ENCODE measurements around the gene AMMECR1. TPM values are rescaled to one million over a fixed set of nuclear protein-coding genes. Genes with fewer than 3 reads are reported as not detected.

Gene AMMECR1
- total RNA-seq, 1 donor from 2014 or later = 12.2 TPM

- no peak for DNase-seq (ENCODE audit: low spot score)
Measured at GRCh38 chrX:110212299-110212698, 105.6 kb downstream of the AMMECR1 start.

DNA sequence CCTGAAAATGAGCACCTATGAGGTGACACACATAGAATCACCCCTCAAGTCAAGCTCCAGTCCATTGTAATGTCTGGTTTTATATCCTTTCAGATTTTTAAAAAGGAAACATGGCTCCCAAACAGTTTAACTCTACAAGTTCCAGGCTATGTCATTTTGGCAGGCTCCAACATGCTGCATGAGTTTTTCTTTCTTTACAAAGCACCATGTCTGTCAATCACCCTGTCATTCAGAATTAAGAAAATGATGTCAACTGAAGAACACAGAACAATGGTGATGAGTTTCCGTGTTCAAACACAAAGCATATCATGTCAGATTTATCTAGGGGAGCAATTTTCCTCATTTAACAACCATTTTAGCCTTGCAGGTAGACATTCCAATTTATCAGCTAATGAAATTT lies 106.5 kb downstream of the AMMECR1 start:
- DNase-seq (ENCODE audit: low spot score) = no peak

DNA sequence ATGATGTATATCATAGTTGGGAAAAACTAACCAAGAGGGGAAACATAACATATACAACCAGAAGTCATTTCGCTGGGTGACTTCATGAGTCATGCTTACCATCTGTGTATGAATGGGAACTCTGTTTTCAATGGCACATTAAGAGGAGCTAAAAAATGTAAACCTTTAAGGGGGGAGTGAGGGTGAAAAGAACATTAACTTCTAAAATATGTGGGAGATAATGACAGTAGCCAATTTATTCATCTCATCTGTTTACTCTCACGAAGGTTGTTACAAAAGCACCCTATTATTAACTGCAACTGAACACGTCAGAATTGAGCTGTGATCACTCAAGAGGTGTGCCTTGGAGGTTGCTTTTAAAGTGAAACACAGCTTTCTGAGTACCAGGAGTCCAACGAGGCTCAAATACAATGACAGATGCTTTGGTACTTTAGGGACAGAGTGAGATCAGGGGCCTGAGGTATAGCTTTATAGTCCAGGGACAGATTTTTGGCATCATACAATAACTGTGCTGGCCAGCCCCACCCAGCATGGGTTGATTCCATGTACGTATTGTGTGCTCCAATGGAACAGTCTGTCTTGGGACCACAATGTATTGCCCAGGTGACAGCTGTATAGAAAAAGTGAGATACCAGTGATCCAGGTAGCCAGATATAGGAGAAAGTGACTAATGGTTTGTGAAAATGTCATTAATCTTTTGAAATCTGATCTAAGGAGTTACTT lies 107.3 kb downstream of the AMMECR1 start:
- no peak for DNase-seq (ENCODE audit: low spot score)

- no peak for DNase-seq (ENCODE audit: low spot score)
Measured at GRCh38 chrX:110208092-110208491, 109.8 kb downstream of the AMMECR1 start.

GRCh38 chrX:110204986-110205385 lies 112.9 kb downstream of the AMMECR1 start:
- no peak for DNase-seq (ENCODE audit: low spot score)

DNA sequence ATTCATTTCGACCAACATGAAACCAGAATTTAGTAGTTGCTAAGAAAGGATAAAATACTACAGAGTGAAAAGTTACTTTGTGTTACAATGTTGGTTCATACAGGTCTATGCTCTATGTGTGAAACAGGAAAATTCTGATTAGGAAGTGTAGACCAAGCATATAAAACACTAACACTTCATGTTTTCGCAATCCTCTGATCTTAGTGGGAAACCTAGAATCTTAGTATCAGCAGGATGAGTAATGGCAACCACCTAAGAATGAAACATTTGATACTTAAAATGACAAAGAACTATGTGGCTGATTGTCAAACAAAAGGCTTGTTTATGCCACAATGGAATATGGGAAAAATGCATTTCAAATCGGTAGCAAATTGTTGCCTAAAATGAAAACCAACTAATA lies 116.1 kb downstream of the AMMECR1 start:
- no peak for DNase-seq (ENCODE audit: low spot score)

DNA sequence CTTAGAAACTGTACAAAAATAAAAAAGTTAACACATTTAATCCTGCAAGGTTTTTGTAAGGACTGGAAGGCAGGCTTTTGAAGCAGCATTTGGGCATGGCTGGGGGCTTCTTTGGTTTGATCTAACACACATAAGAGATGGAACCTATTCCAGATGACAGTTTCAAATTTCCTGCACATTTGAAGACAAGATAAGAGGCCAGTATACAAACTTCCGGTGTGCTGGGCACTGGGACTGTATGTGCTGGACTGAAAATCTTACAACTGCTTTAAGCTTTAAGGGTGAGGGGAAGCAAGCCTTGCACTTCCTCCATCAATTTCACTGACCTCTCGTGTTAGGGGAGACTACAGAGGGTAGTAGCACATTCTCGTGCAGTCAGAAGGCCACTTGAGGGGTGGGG lies 122.9 kb downstream of the AMMECR1 start:
- DNase-seq (ENCODE audit: low spot score) = no peak

DNA sequence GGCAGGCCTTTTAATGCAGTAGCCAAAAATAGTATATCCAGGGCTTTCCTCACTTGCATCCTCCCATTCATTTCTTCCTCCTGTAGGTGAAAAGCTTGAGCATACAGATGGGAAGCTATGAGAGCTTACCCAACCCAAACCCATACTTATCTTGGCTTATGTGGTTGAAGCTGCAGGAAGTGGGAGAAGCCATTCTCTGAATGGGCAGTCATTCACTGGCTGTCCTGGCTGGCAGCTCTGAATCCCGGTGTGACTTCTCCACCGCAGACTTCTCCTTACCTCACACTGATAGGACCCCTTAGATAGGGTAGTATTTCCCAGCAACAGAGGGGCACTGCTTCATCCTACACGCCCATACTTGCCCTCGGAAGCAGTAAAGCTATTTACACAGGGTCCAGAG lies 125.4 kb downstream of the AMMECR1 start:
- no peak for DNase-seq (ENCODE audit: low spot score)

- no peak for DNase-seq (ENCODE audit: low spot score)
Measured at GRCh38 chrX:110188701-110189558, 129.0 kb downstream of the AMMECR1 start.

DNA sequence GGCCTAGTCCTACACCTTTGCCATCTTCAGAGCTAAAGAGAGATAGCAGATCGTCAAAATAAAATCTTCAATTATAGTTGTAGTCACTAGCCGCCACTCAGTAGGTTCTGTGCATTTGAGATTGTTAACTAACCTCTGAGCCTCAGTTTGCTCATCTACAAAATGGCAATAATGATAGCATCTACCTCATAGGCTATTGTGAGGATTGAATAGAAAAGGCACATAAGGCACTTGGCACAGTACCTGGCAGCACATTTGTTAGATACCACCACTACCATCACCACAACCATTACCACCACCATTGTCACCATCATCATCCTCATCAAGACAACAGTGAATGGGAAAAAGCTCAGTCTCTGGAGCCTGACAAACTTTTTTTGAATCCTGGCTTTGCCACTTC lies 134.6 kb downstream of the AMMECR1 start:
- DNase-seq (ENCODE audit: low spot score) = no peak

GRCh38 chrX:110182865-110183264 lies 135.0 kb downstream of the AMMECR1 start:
- no peak for DNase-seq (ENCODE audit: low spot score)

DNA sequence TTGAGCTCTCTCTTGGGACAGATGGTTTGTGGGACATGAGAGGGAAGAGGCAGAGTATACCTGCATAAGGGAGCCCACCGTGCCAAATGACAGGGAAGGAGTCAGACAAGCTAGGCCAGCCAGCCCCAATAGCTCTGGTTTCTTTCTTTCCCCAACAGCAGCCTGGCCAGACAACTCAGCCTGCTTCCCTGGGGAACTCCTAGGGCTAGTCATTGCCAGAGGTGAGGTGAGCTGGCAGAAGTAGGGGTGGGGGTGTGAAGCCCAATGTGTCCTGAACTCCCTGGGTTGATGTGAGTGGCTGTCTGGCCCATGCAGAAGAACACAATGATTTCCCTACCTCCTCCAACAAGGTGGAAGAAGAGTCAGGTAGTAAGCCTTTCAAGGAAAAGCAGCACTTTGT lies 135.5 kb downstream of the AMMECR1 start:
- no peak for DNase-seq (ENCODE audit: low spot score)

- DNase-seq (ENCODE audit: low spot score) = no peak
Measured at GRCh38 chrX:110181459-110182137, 136.3 kb downstream of the AMMECR1 start.

DNA sequence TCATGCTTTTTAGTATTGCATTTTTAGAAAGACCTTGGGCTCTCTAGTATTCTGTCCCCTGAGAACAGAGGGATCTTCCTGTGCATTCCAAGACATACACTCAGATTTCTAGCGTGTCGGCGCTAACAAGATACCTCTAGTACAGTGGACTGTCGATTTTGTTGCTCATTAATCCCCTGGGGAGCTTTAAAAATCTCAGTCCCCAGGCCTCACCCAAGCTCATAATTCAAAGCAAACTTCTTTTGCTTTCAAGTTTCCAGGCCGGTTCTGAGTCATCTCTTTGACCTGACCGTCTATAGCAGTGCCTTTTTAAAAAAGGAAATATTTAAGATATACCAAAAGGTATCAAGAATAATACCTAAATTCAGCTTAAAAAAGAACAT lies 137.0 kb downstream of the AMMECR1 start:
- DNase-seq (ENCODE audit: low spot score) = no peak

GRCh38 chrX:110180176-110180927 lies 137.5 kb downstream of the AMMECR1 start:
- DNase-seq (ENCODE audit: low spot score) = no peak

GRCh38 chrX:110178179-110178865 lies 139.6 kb downstream of the AMMECR1 start:
- DNase-seq (ENCODE audit: low spot score) = no peak

- no peak for DNase-seq (ENCODE audit: low spot score)
Measured at GRCh38 chrX:110175696-110176095, 142.2 kb downstream of the AMMECR1 start.

DNA sequence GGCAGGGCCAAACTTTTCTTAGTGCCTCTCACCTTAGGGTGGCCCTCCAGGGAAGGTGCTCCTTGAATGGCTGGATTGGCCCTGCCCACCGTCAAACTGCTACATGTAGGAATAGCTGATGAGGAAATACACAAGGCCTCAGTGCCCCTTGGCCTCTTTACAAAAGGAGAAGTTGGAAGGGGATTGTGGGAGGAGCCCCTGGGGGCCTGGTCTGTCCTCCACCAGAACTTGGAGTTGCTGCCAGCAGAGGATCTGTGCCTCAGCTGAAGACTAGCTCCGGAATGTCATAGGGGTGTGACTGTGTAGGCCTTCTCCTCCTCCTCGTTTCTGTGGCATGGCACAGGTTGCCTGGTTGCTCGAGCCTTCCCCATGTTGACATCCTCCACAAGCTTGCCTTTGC lies 142.7 kb downstream of the AMMECR1 start:
- DNase-seq (ENCODE audit: low spot score) = no peak

GRCh38 chrX:110173192-110174175 lies 144.4 kb downstream of the AMMECR1 start:
- no peak for DNase-seq (ENCODE audit: low spot score)

DNA sequence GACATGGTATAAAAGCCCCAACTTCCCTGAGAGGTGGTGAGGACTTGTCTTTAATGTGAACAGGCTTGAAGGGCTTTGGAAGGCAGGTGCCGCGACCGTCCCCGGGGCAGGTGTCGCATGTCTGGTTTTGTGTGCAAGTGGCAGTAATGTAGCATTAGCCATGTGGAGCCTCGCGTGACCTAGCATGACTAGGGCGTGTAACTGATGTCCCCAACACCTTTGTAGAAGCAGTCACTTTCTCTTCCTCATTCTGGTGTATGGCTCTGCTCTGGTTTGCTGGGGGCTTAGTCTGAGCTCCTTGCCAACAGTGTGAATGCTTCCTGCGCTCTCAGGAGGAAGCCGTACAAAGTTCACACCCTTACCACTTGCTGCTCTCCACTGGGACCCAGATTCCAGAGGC lies 145.7 kb downstream of the AMMECR1 start:
- DNase-seq (ENCODE audit: low spot score) = no peak
